Mononuclear cell (primary cell): ENCODE measurements around the gene RSPH6A. TPM values are rescaled to one million over a fixed set of nuclear protein-coding genes. Genes with fewer than 3 reads are reported as not detected.

Experiments
- H3K27me3 ChIP-seq: 2 replicates; pipeline ENCODE4 v1.6.0; 2011; ENCODE audit warnings: low read length, control low read depth; ENCODE audit not compliant: insufficient read depth
- H3K4me1 ChIP-seq: 2 replicates; pipeline ENCODE4 v1.5.1; 2011; ENCODE audit warnings: mild to moderate bottlenecking, low read length, control low read depth; ENCODE audit not compliant: insufficient read depth
- H3K4me3 ChIP-seq: 2 replicates; pipeline ENCODE4 v1.5.1; 2011; ENCODE audit warnings: mild to moderate bottlenecking, low read length, moderate library complexity
- H3K9me3 ChIP-seq: 2 replicates; pipeline ENCODE4 v1.5.1; 2011; ENCODE audit warnings: low read depth, mild to moderate bottlenecking, control low read depth, low read length
- total RNA-seq: library from RNA; depleted of rRNA; stranded (reverse); fragments of >200 nt; gene quantifications from one replicate; pipeline ENCODE4 v1.2.3, GENCODE V29; 2012

RSPH6A gene
- total RNA-seq, 1 donor = 0.10 TPM

- Histone ChIP-seq H3K4me3 (no peak overlapping the region), H3K4me1 (no peaks in the 10 kb centered on the region), H3K9me3 (no peaks in the 10 kb centered on the region), H3K27me3 (no peaks in the 10 kb centered on the region)
Measured at GRCh38 chr19:45834970-45835369, 19.9 kb upstream of the RSPH6A start.

- Histone ChIP-seq H3K27me3 (no peaks in the 10 kb centered on the region), H3K9me3 (no peaks in the 10 kb centered on the region), H3K4me1 (no peaks in the 10 kb centered on the region), H3K4me3 (no peak overlapping the region)
Measured at GRCh38 chr19:45828945-45829344, 13.8 kb upstream of the RSPH6A start.

- H3K4me3 ChIP-seq = no peak overlapping the region
- no peaks in the 10 kb centered on the region for H3K4me1 ChIP-seq
- no peaks in the 10 kb centered on the region for H3K9me3 ChIP-seq
- H3K27me3 ChIP-seq = no peaks in the 10 kb centered on the region
Measured at GRCh38 chr19:45828523-45828922, 13.4 kb upstream of the RSPH6A start.

GRCh38 chr19:45827459-45828093 is 12.5 kb upstream of the RSPH6A start:
- Histone ChIP-seq H3K27me3 (no peaks in the 10 kb centered on the region), H3K4me3 (no peak overlapping the region), H3K9me3 (no peaks in the 10 kb centered on the region), H3K4me1 (no peaks in the 10 kb centered on the region)

GRCh38 chr19:45826934-45827333 is 11.8 kb upstream of the RSPH6A start:
- H3K9me3 ChIP-seq = no peaks in the 10 kb centered on the region
- H3K4me1 ChIP-seq = no peaks in the 10 kb centered on the region
- no peaks in the 10 kb centered on the region for H3K27me3 ChIP-seq
- H3K4me3 ChIP-seq = no peak overlapping the region

GRCh38 chr19:45825917-45826893 is 11.1 kb upstream of the RSPH6A start:
- H3K4me3 ChIP-seq = no peak overlapping the region
- H3K9me3 ChIP-seq = no peaks in the 10 kb centered on the region
- H3K27me3 ChIP-seq = no peaks in the 10 kb centered on the region
- no peaks in the 10 kb centered on the region for H3K4me1 ChIP-seq

GRCh38 chr19:45825263-45825605 is 10.1 kb upstream of the RSPH6A start:
- H3K27me3 ChIP-seq = no peaks in the 10 kb centered on the region
- H3K9me3 ChIP-seq = no peaks in the 10 kb centered on the region

GRCh38 chr19:45824531-45825262 is 9.6 kb upstream of the RSPH6A start:
- H3K9me3 ChIP-seq = no peaks in the 10 kb centered on the region
- H3K27me3 ChIP-seq = no peaks in the 10 kb centered on the region
- no peaks in the 10 kb centered on the region for H3K4me1 ChIP-seq
- no peak overlapping the region for H3K4me3 ChIP-seq

More at GRCh38 chr19:45825263-45825605, 10.1 kb upstream of the RSPH6A start:
- no peak overlapping the region for H3K4me3 ChIP-seq
- H3K4me1 ChIP-seq = no peaks in the 10 kb centered on the region

GRCh38 chr19:45824041-45824471 is 8.9 kb upstream of the RSPH6A start:
- Histone ChIP-seq H3K4me3 (no peak overlapping the region), H3K4me1 (no peaks in the 10 kb centered on the region), H3K9me3 (no peaks in the 10 kb centered on the region), H3K27me3 (no peaks in the 10 kb centered on the region)

- no peak overlapping the region for H3K4me3 ChIP-seq
- no peaks in the 10 kb centered on the region for H3K27me3 ChIP-seq
- no peaks in the 10 kb centered on the region for H3K9me3 ChIP-seq
- H3K4me1 ChIP-seq = no peaks in the 10 kb centered on the region
Measured at GRCh38 chr19:45823182-45823581, 8.1 kb upstream of the RSPH6A start.

GRCh38 chr19:45822716-45823115 is 7.6 kb upstream of the RSPH6A start:
- Histone ChIP-seq H3K4me1 (no peaks in the 10 kb centered on the region), H3K27me3 (no peaks in the 10 kb centered on the region), H3K4me3 (no peak overlapping the region), H3K9me3 (no peaks in the 10 kb centered on the region)

GRCh38 chr19:45821570-45821969 is 6.5 kb upstream of the RSPH6A start:
- H3K4me3 ChIP-seq = no peak overlapping the region
- H3K27me3 ChIP-seq = no peaks in the 10 kb centered on the region
- H3K9me3 ChIP-seq = no peaks in the 10 kb centered on the region
- peaks cover 5% of the 10 kb centered on the region for H3K4me1 ChIP-seq

- no peak overlapping the region for H3K4me3 ChIP-seq
- H3K9me3 ChIP-seq = no peaks in the 10 kb centered on the region
- H3K27me3 ChIP-seq = no peaks in the 10 kb centered on the region
Measured at GRCh38 chr19:45821103-45821521, 6.0 kb upstream of the RSPH6A start.

GRCh38 chr19:45820413-45821102 is 5.5 kb upstream of the RSPH6A start:
- Histone ChIP-seq H3K4me3 (no peak overlapping the region), H3K9me3 (no peaks in the 10 kb centered on the region), H3K27me3 (no peaks in the 10 kb centered on the region), H3K4me1 (peaks cover 9% of the 10 kb centered on the region)

More at GRCh38 chr19:45821103-45821521, 6.0 kb upstream of the RSPH6A start:
- H3K4me1 ChIP-seq = peaks cover 5% of the 10 kb centered on the region
